DOHH2 (cell line): ENCODE measurements around the gene ANK2.

ENCODE experiments used
- CTCF ChIP-seq: fragments of 200-600 bp; sonication (generic); IDR thresholded peaks from one replicate; pipeline ENCODE4 v1.5.1; 2014; ENCODE audit warnings: antibody characterized with exemption, mild to moderate bottlenecking, low read depth, low read length; ENCODE audit not compliant: poor library complexity, severe bottlenecking
- EZH2phosphoT487 ChIP-seq: fragments of 200-600 bp; sonication (generic); IDR thresholded peaks from 2 replicates; pipeline ENCODE4 v1.6.1; 2017; ENCODE audit warnings: borderline replicate concordance, mild to moderate bottlenecking, antibody characterized with exemption, low read length, moderate library complexity, mixed read lengths

DNA sequence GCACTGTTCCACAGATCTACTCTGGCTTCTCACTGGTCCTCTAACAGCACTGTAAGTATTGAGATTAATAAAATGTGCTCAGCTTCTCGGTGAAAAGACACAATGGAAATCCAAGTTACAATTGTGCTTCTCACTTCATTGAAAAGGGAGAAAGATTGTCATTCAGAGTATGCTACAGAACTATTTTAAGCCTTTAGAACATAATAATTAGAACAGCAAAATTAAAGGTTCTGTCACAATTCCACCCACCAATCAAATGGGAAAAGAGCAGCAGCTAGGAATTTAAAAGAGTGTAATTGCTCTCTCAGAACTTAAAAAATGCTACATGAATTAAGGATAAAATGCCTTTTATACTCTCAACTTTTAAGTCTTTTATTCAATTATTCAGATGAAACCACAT, 329.4 kb downstream of the ANK2 start:
- TF ChIP-seq CTCF: no peak
- no peak for TF ChIP-seq EZH2phosphoT487
